HG02623 (cell line): ENCODE results near the gene HDAC4.

Source experiments
- ATAC-seq: cut with Tn5 transposase; IDR thresholded peaks from one replicate; pipeline ENCODE4 v1.9.1; 2021; ENCODE audit warnings: moderate library complexity; ENCODE audit not compliant: unreplicated experiment

HDAC4 gene

GRCh38 chr2:239299218-239299939 lies 101.4 kb downstream of the HDAC4 start:
- ATAC-seq, result no peak

DNA sequence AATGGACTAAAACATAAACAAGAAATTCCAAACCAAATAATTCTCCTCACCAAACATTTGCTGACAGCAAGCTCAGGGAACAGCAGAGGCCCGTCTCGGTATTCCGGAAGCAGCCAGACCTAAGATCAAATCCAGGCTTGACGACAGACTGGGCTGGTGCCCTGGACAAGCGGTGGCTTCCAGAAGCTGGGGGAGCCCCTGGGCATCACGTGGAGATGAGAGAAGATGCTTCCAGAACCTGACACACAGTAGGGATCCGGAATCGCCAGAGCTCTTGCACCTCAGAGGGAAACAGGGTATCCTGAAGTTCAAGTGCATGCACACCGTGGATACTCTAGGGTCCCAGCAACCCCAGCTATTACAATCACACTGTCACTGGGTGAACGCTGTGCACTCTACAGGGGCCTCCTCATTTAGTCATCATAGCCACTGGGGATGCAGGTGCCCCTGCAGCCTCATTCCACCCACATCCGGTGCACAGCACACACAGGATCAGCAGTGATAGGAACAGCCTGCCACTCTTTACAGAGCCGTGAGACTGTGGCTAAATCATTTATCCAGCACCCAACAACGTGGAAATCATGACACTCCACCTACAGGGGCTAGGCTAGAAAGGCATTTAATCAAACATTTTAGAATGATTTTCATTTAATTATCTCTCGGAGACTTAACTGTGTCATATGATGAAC lies 102.6 kb downstream of the HDAC4 start:
- no peak for ATAC-seq

- ATAC-seq, result no peak
Measured at GRCh38 chr2:239297142-239298004, 103.4 kb downstream of the HDAC4 start.

- ATAC-seq, result no peak
Measured at GRCh38 chr2:239296020-239296932, 104.5 kb downstream of the HDAC4 start.

DNA sequence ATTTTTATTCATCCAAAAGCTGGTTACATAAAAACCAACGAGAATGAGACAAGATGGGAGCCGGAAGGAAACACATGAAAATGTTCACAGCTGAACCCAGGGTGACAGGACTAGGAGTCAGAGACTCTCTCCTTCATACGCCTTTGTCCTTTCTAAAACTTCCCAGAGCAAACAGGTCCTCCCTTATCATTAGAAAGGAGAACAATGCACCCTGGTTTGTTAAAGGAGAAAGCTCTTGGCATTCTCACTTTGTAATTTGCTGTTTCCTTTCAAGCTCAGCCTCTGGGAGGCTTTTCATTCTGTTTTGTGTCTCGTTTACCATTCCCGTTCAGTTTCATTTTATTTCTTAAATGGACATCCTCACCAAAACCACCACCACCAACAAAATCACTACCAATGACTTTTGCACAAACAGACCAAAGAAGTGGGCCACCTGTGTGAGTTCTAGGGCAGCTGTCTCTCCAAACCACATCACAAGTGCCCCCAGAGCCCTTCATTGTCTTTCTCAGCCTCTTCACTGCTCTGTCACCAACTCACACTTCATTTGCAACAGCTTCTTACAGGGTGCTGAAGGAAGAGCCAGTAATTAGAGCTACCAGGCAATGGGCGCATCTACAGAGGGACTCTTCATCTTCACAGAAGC lies 105.3 kb downstream of the HDAC4 start:
- ATAC-seq, result no peak

- ATAC-seq, result no peak
Measured at GRCh38 chr2:239294571-239295054, 106.2 kb downstream of the HDAC4 start.

DNA sequence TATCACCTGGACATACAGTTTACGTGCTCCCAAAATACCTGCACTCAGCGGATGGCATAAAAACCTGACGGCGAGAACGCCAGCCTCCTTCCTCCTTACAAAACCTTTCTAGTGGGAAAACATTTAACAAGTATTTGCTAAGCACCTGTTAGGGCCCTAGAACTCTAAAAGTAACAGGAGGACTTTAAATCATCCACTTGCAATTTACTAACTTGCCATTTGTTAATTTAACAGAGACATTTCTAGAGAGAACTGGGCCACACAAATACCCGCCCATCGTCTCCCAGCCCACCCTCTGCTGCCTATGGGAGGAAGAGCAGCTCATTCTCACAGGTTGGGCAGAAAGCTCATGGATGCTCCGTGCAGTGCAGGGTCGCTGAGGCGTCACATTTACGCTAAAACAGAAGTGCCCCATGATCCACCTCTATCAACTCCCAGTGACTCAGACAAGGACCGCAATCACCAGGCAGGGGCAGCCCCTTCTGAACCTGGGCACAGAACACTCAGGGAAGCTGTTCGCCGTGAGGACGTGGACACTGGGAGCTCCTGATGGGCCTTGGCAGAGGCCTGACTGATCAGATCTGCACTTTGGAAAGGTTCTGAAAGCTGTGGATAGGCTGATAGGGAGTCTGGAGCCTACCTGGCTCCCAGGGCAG lies 106.9 kb downstream of the HDAC4 start:
- no peak for ATAC-seq

DNA sequence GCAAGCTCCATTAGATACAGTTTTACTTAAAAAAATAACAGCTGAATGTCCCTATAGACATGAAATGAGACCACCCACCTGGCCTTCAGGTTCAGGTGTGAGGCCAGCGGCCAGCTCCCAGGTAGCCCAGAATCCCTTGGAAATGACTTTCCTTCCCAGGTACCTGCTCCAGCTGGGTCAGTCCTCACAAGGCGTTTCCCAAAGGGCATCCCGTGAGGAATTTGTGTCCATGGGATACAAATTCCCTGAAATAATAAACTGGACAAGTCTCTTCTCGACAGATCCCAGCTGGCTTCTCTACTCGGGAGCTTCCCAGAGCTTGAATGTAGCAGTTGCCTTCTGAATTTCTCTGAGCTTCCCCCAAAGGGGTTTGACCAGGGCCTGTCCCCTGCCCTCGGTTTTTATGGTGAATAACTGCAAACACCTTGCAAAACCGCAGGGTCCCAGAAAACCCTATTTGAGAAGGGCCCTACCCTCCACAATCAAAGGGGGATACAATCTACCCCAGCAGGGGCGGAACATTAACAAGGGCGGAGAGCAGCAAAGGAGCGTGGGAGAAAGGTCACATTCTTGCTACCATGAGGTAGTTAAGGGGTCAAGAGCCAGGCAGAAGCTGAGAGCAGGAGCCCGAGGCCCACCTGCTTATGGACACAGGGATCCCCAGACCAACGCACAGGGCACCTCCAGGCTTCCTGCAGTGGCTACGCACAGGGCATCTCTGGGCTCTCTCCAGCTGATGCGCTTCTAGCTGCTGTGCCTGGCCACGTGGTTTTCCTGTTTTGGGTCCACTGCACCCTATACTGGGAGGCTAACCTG lies 107.7 kb downstream of the HDAC4 start:
- no peak for ATAC-seq

DNA sequence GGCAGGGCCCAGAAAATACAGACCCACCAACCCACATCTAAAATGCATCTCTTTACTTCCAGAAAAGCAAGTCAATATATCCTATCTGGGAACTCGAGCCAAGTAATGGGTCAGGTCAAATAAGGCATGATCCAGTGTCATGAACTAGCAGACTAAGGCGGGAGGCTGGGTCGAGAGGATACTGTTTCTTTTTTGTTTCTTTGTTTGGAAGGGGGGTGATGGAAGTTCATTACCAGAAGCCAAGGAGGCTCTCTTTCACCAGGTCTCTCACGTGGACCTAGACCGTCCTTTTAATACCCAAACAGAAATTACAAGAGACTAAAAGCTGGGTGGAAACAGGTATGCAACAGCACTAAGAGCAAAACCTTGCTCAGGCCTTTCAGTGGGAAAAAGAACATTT lies 108.3 kb downstream of the HDAC4 start:
- ATAC-seq, result no peak

- no peak for ATAC-seq
Measured at GRCh38 chr2:239291475-239292350, 109.1 kb downstream of the HDAC4 start.

DNA sequence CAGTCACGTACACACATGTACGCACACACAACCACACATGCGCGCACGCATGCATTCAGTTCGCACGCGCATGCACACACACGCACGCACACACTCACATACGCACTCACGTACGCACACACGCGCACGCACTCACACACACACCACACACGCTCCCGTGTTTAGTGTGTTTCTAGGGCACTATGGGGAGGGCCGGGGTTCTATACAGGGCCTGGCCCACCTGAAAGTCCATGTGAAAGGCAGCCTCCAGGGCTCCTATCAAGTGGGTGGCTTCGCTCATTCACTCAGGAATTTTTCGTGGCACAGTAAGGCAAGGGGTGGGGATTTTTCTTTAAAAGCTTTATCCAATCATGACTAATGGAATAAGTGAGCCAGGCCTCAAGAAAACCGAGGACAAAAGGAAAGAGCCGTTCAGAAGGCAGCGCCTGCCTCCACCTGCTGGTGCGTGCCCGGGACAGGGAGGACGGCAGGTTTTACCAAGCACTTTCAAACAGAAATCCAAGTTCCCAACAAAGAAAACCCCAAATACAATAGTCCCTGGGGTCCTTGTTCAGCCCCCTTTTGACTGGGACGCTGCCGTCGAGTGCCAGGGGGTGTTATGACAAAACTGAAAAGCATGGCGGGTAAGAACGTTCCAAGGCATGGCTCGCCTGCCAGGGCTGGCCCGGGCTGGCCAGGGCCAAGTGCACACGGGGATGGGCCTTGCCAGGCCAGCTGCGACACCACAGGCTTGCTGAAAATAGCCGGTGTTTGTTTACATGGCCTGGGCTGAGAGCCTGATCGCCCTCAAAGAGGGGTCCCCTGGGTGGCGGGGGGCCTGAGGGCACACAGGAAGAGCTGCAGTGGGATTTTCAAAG lies 110.0 kb downstream of the HDAC4 start:
- ATAC-seq, result no peak

DNA sequence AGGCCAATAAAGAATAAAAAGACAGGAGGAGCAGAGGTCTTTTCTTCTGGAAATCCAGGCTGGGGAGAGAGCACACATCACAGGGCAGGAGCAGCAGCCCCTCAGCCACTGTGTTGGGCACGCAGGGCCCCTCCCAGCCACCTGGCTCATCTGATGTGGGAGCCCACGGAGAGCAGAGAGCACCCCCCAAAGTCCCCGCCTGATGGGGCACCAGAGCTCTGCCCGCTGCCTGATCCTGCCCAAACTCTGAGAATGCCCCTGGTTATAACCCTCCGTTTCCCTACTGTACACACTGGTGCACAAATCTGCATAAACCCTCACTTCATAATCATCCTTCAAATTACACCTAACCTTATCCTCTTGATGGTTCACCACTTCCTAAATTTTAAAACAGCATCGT lies 111.3 kb downstream of the HDAC4 start:
- no peak for ATAC-seq

GRCh38 chr2:239288951-239289511 lies 111.8 kb downstream of the HDAC4 start:
- peak; percentile 68 for ATAC-seq

GRCh38 chr2:239288237-239288636 lies 112.6 kb downstream of the HDAC4 start:
- ATAC-seq, result no peak

DNA sequence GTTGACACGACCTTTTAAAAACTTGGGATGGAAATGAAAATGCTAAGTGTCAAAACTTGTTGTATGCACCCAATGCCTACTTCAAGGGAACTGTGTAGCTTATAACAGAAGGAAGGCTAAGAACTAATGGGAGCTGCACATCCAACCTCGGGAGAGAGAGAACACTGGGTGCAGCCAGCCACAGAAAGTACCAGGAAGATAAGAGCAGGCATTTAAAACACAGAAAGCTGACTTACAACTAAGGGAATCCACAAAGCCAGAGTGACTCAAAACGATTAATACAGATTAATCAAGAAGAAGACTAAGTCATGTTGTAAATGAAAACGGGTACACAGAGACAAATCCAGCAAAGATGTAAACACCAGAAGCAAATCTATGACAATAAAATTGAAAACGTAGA lies 113.4 kb downstream of the HDAC4 start:
- no peak for ATAC-seq

GRCh38 chr2:239286901-239287300 lies 113.9 kb downstream of the HDAC4 start:
- ATAC-seq, result no peak

GRCh38 chr2:239285932-239286230 lies 114.9 kb downstream of the HDAC4 start:
- no peak for ATAC-seq
